Epidermal melanocyte (primary cell): ENCODE results near the gene KLHDC9.

Experiments
- DNase-seq: peaks from one replicate; pipeline ENCODE4 v3.0.0; 2011; ENCODE audit warnings: low spot score; ENCODE audit not compliant: insufficient read length

The KLHDC9 gene

GRCh38 chr1:161076410-161076809 is 21.8 kb upstream of the KLHDC9 start:
- no peak for DNase-seq

- DNase-seq = no peak
Observed at GRCh38 chr1:161077426-161077825, 20.7 kb upstream of the KLHDC9 start.

DNA sequence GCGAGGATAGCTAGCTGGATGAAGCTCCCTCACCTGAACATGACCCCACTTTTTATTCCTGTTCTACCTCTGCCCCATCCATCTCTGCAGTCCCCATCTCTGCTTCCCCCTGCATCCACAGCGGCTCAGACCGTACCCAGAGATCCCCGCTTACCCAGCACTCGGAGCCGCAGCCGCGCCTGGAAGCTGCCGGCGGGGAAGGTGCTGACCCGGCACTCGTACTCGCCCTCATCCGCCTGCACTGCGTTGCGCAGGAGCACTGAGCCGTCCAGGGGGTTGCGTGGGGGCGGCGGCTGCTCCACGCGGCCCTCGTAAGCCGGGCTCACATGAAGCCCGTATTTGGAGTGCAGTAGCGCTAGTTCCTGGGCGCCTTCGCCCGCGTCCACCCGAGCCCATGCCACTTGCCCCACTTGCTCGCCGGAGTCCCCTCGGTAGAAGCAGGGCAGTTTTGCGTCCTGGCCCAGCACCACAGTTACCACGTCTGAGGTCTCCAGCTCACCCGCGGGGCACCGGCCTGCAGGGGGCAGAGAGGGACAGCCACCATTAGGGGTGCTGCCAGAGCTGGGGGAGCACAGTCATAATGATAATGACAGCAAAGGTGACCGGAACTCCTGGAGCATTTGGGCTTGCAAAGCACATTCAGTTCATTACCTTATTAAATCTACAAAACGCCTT is 18.6 kb upstream of the KLHDC9 start:
- no peak for DNase-seq

- DNase-seq = no peak
Observed at GRCh38 chr1:161080441-161081405, 17.4 kb upstream of the KLHDC9 start.

GRCh38 chr1:161081519-161081918 is 16.6 kb upstream of the KLHDC9 start:
- no peak for DNase-seq

DNA sequence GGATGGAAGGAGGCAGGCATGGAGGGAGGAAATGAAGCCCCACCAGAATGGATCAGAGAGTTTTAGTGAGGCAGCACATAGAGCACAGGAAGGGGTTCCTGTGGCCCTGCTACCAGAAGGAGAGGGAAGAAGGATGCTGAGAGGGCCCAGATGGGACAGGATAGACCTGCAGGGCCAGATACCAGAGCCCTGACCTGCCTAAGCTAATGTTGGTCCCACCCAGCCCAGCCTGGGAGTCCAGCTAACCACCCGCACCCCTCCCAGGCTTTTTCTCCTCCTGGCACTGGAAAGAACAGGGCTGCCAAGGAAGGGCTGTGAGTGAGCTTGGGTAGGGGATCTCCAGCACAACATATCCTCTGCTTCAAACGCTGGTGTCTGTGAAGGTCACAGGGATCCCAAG is 15.7 kb upstream of the KLHDC9 start:
- no peak for DNase-seq

- DNase-seq = no peak
Observed at GRCh38 chr1:161082996-161083747, 15.0 kb upstream of the KLHDC9 start.

DNA sequence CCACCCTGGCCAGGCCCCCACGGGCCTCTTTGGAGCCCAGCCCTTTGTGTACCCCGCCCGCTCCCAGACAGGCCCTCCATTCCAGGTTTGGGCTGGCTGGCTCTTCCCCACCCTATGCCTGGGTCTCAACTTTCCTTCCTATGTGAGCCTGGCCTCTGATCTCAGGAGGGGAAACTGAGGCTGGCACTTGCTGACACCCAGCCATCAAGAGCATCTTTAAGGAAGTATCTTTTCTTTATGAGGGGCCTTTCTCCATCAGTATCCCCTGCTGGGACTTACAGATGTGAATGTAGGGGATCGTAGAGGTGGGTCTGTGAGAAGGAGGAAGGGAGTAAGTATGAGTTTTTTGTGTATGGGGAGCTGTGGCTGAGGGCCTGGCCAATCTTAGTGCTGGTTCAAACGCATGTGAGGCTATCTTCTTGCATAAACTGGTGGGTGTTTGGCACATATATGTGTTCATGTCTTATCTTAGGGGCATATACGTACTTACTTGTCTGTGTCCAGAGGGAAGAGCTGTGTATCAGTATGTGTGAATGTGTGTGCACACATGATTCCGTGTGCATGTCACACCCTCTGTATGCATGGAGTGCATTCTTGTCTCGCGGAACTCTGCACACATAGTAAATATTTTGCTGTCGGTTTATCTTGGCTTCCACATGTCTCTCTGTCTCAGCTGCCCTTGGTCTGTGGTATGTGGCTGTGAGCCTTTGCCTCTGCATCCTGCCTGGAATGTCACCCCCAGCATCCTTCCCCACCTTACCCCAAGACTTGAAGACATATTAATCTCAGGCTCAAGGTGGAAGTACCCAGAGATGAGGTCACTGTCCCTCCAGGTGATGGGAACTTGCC is 14.2 kb upstream of the KLHDC9 start:
- DNase-seq = no peak

DNA sequence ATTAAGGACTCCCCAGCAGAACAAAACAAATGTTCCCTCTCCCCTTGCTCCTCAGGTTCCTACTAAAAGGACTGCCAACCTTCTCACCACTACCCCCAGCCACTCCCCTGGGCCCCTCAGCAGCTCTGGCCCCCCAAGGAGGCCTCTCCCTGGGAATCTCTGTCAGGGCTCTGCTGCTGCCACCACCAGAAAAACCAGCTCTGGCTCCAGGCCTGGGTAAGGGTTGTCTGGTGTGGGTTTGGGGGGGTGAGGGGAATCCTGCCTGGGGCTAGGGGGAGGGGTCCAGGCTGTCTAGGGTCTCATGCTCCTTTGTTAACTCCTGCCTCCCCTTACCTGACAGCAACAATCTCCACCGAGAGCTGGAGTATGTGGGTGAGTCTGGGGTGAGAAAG is 13.6 kb upstream of the KLHDC9 start:
- no peak for DNase-seq

GRCh38 chr1:161085165-161085564 is 13.0 kb upstream of the KLHDC9 start:
- DNase-seq = no peak

GRCh38 chr1:161086457-161086856 is 11.7 kb upstream of the KLHDC9 start:
- DNase-seq = no peak

DNA sequence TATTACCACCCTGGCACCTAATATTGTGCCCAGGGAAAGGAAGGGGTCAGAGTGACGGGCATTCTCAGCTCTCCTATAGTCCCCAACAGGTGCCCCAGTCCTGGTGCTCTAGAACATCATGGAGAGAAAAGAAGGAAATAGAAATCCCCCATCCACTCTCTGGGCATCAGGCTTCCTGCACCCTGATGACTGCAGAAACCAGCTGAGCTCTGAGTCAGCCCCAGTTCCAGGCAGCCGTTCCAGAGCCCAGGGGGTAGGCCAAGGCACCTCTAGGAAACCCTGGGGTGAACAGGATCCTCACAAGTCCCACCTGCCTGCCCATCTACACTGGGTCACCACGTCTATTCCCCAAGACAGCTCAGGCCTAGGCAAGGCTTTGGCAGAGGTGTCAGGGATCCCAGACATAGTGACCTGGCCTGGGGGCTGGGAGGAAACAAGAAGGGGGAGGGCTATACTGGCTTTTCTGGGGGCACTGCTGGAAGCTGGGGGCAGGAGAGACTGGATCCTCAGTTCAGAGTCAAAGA is 9.5 kb upstream of the KLHDC9 start:
- no peak for DNase-seq

DNA sequence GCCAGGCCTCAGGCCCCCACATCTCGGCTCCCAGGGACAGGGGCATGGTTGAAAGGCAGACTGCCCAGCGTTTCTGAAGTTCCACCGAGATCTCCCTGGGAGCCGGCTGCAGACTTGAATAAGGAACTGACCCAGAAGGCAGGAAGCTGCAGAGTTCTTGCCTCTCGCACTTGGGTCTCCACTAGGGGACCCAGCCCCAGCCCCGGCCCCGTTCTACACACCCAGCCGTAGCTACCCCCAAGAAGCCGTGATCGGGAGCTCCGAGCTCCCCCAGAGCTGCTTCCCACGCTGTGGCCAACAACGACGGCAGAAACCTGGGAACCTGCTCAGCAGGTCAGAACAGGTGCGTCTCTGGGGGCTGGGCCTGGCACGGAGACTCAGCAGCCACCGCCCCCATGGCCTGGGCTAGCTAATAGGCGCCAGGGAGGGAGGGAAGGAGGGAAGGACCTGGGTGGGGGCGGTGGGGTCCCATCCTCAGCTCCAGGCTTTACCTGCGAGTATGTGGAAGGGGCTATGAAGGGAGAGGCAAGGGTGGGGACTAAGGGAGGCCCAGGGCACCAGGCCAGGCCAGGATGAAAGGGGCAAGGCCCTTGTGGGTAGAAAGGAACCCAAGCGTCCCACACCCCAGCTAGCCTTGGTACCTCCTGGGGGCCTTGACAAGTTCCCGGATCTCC is 8.8 kb upstream of the KLHDC9 start, which contains the start of gene NECTIN4:
NECTIN4 (minus strand) TSS at position 308 of the 674 bp plus-strand sequence; CDS start at position 46, 262 bp downstream.
- no peak for DNase-seq

GRCh38 chr1:161089938-161090337 is 8.2 kb upstream of the KLHDC9 start:
- no peak for DNase-seq

- no peak for DNase-seq
Observed at GRCh38 chr1:161090617-161091016, 7.5 kb upstream of the KLHDC9 start.

DNA sequence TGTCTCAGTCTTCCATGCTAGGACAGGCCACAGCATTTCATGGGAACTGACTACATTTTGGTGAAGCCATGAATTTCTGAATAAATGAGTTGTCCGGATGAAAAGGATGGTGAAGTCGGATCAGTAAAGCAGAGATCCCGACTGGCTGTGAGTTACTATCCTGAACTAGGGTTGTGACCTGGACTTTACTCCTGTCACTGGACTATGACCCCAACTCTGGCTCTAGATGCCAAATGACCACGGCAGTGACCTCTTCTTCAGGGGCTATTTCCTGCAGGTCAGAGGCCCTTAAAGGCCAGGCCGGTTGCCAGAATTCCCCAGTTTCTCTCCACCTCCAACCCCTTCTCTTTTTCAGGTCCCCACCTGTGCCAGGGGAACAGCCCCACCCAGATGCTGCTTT is 7.1 kb upstream of the KLHDC9 start:
- DNase-seq = no peak

- no peak for DNase-seq
Observed at GRCh38 chr1:161091796-161092507, 6.2 kb upstream of the KLHDC9 start.

- DNase-seq = no peak
Observed at GRCh38 chr1:161092621-161093028, 5.5 kb upstream of the KLHDC9 start.

DNA sequence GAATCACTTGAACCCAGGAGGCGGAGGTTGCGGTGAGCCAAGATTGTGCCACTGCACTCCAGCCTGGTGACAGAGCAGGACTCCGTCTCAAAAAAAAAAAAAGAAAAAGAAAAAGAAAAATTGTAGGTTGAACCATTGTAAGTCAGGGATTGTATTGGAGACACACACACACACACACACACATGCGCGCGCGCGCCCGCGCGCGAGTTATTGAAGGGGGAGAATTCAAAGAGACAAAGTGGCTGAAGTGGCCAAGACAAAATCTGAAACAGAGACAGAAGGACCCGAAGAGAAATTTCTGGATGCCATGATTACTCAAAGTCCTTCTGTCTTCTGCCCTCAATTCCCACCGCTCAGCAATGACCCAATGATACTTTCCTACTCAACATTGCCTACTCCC is 3.7 kb upstream of the KLHDC9 start:
- DNase-seq = no peak
